Lower leg skin (tissue), 3 donors: ENCODE measurements around the gene COIL.

Source experiments
- POLR2A ChIP-seq, 2 donors: fragments of 450-650 bp; IDR thresholded peaks; one replicate each; pipeline ENCODE4 v1.6.1; 2016 to 2017; ENCODE audit warnings: antibody characterized with exemption in 2 of 2, mild to moderate bottlenecking in 1 of 2, moderate library complexity in 1 of 2
- TF ChIP-seq, protein P1 (sequence below), 3 donors: fragments of 450-650 bp; IDR thresholded peaks; one replicate each; pipeline ENCODE4 v1.5.1; 2016; ENCODE audit warnings: antibody characterized with exemption in 3 of 3, mild to moderate bottlenecking in 3 of 3, moderate library complexity in 2 of 3

DNA sequence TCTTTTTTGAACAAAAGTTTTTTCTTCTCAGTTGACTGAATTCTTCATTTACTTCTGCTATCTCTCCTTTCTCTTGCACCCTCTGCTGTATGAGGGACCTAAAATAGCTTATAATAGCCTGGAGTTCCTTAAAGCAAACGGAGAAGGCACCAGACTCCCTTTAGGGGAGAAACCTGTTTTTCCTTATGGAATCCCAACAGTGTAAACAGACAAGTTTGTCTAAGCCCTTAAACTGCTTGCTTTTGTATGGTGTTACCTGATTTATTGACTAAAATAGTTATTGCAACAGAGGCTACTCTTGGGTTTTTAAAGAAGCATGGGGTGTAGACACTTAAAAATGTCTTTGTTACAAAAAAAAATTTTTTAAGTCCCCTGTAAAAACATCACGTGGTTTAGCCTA, 34.1 kb downstream of the COIL start:
- TF ChIP-seq, protein P1, sequence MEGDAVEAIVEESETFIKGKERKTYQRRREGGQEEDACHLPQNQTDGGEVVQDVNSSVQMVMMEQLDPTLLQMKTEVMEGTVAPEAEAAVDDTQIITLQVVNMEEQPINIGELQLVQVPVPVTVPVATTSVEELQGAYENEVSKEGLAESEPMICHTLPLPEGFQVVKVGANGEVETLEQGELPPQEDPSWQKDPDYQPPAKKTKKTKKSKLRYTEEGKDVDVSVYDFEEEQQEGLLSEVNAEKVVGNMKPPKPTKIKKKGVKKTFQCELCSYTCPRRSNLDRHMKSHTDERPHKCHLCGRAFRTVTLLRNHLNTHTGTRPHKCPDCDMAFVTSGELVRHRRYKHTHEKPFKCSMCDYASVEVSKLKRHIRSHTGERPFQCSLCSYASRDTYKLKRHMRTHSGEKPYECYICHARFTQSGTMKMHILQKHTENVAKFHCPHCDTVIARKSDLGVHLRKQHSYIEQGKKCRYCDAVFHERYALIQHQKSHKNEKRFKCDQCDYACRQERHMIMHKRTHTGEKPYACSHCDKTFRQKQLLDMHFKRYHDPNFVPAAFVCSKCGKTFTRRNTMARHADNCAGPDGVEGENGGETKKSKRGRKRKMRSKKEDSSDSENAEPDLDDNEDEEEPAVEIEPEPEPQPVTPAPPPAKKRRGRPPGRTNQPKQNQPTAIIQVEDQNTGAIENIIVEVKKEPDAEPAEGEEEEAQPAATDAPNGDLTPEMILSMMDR (IDR thresholded peaks at IDR 0.05) = no peak
- no peak for TF ChIP-seq POLR2A (IDR thresholded peaks at IDR 0.05)
